Right lobe of liver (tissue), 4 donors: ENCODE results near the gene UBA6.

Source experiments
- POLR2A ChIP-seq: fragments of 450-650 bp; IDR thresholded peaks from one replicate; pipeline ENCODE4 v1.6.1; 2017; ENCODE audit warnings: antibody characterized with exemption, mild to moderate bottlenecking
- TF ChIP-seq, protein P1 (sequence below), 4 donors: fragments of 200-600 bp in 3 of 4; fragments of 450-650 bp in 1 of 4; IDR thresholded peaks; one replicate each; pipeline versions ENCODE4 v1.5.1 to v1.8.0; 2016 to 2022; ENCODE audit warnings: antibody characterized with exemption in 4 of 4, mild to moderate bottlenecking in 2 of 4
- donor health status: DM: no; HTN: no; CAD: no.
- donor health status: DM: no; HTN: no; CAD: no.
- donor health status: DM: no; HTN: yes; CAD: no.

- TF ChIP-seq, protein P1, sequence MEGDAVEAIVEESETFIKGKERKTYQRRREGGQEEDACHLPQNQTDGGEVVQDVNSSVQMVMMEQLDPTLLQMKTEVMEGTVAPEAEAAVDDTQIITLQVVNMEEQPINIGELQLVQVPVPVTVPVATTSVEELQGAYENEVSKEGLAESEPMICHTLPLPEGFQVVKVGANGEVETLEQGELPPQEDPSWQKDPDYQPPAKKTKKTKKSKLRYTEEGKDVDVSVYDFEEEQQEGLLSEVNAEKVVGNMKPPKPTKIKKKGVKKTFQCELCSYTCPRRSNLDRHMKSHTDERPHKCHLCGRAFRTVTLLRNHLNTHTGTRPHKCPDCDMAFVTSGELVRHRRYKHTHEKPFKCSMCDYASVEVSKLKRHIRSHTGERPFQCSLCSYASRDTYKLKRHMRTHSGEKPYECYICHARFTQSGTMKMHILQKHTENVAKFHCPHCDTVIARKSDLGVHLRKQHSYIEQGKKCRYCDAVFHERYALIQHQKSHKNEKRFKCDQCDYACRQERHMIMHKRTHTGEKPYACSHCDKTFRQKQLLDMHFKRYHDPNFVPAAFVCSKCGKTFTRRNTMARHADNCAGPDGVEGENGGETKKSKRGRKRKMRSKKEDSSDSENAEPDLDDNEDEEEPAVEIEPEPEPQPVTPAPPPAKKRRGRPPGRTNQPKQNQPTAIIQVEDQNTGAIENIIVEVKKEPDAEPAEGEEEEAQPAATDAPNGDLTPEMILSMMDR (IDR thresholded peaks at IDR 0.05): no peak
- no peak for TF ChIP-seq POLR2A
Measured at GRCh38 chr4:67723341-67723740, 22.4 kb upstream of the UBA6 start.
